Endothelial cell of umbilical vein (primary cell): ENCODE results near the gene CCDC6.

Experiments
- EZH2 ChIP-seq: IDR thresholded peaks from 2 replicates; pipeline ENCODE4 v1.6.1; 2012; ENCODE audit warnings: borderline replicate concordance, low read depth, mild to moderate bottlenecking, moderate library complexity, low read length, inconsistent platforms; ENCODE audit not compliant: severe bottlenecking
- MYC ChIP-seq: IDR thresholded peaks from one replicate; pipeline ENCODE4 v1.6.1; 2011; ENCODE audit warnings: mild to moderate bottlenecking, low read depth, low read length
- POLR2A ChIP-seq: IDR thresholded peaks from 2 replicates; pipeline ENCODE4 v1.6.1; 2012; ENCODE audit warnings: low read depth, mild to moderate bottlenecking, control low read depth, low read length
- POLR2AphosphoS5 ChIP-seq: IDR thresholded peaks from 2 replicates; pipeline ENCODE4 v1.6.1; 2012; ENCODE audit warnings: low read depth, mild to moderate bottlenecking, control low read depth, low read length, moderate library complexity; ENCODE audit not compliant: insufficient read depth
- TF ChIP-seq, protein P1 (sequence below), 2 donors: IDR thresholded peaks; 1 replicate in 1 of 2; 2 replicates in 1 of 2; pipeline ENCODE4 v1.5.1; 2011; ENCODE audit warnings: low read length in 2 of 2, mild to moderate bottlenecking in 2 of 2, moderate library complexity in 2 of 2, control low read depth in 1 of 2, inconsistent platforms in 1 of 2, low read depth in 1 of 2; ENCODE audit not compliant: insufficient read depth in 1 of 2; ENCODE audit errors: extremely low read depth in 1 of 2
- TF ChIP-seq, protein P2 (sequence below): IDR thresholded peaks from 2 replicates; pipeline ENCODE4 v1.6.1; 2011; ENCODE audit not compliant: insufficient read depth, insufficient read length

DNA sequence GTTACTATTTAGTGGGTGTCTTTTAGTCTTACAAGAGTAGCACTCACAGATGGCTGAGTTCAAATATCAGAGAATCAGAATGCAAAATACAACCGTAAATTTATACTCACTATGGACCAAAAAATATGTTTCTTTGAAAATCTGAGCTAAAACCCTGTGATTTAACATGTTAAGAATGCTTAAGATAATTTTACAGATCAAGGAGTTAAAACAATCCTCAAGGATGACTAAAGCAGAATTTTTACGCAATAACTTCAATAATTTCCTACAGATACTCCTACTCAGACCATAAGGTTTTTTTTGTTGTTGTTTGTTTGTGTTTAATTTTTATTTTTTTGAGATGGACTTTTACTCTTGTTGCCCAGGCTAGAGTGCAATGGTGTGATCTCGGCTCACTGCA, 47.9 kb upstream of the CCDC6 start:
- TF ChIP-seq, protein P1, sequence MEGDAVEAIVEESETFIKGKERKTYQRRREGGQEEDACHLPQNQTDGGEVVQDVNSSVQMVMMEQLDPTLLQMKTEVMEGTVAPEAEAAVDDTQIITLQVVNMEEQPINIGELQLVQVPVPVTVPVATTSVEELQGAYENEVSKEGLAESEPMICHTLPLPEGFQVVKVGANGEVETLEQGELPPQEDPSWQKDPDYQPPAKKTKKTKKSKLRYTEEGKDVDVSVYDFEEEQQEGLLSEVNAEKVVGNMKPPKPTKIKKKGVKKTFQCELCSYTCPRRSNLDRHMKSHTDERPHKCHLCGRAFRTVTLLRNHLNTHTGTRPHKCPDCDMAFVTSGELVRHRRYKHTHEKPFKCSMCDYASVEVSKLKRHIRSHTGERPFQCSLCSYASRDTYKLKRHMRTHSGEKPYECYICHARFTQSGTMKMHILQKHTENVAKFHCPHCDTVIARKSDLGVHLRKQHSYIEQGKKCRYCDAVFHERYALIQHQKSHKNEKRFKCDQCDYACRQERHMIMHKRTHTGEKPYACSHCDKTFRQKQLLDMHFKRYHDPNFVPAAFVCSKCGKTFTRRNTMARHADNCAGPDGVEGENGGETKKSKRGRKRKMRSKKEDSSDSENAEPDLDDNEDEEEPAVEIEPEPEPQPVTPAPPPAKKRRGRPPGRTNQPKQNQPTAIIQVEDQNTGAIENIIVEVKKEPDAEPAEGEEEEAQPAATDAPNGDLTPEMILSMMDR (IDR thresholded peaks at IDR 0.05; ENCODE audit: extremely low read depth in 1 of 2, insufficient read depth in 1 of 2, low read depth in 1 of 2, low read length in 2 of 2) = no peak
- TF ChIP-seq POLR2A = no peak
- no peak for TF ChIP-seq POLR2AphosphoS5
- no peak for TF ChIP-seq MYC
- no peak for TF ChIP-seq EZH2
- TF ChIP-seq, protein P2, sequence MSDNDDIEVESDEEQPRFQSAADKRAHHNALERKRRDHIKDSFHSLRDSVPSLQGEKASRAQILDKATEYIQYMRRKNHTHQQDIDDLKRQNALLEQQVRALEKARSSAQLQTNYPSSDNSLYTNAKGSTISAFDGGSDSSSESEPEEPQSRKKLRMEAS = no peak
